GM23248 (cell line): ENCODE results near the gene PIP. TPM values are rescaled to one million over a fixed set of nuclear protein-coding genes. Genes with fewer than 3 reads are reported as not detected.

Source experiments
- DNase-seq: peaks from one replicate; pipeline ENCODE4 v3.0.0-alpha.2; 2015
- H2AFZ ChIP-seq: fragments of 200-600 bp; sonication (generic); 2 replicates; pipeline ENCODE4 v1.6.1; 2016; ENCODE audit warnings: antibody characterized with exemption
- H3F3A ChIP-seq: fragments of 200-600 bp; sonication (generic); 2 replicates; pipeline ENCODE4 v1.6.1; 2016; ENCODE audit warnings: mild to moderate bottlenecking, antibody characterized with exemption, mixed run types; ENCODE audit not compliant: insufficient read depth
- H3K27ac ChIP-seq: fragments of 200-600 bp; sonication (generic); 2 replicates; pipeline ENCODE4 v1.5.1; 2016; ENCODE audit warnings: mild to moderate bottlenecking
- H3K27me3 ChIP-seq: fragments of 200-600 bp; sonication (generic); replicated peaks from 2 replicates; pipeline ENCODE4 v1.6.1; 2016; ENCODE audit warnings: mild to moderate bottlenecking; ENCODE audit not compliant: insufficient read depth
- H3K36me3 ChIP-seq: fragments of 200-600 bp; sonication (generic); 2 replicates; pipeline ENCODE4 v1.6.1; 2016; ENCODE audit warnings: low read depth, mild to moderate bottlenecking
- H3K4me1 ChIP-seq: fragments of 200-600 bp; sonication (generic); 2 replicates; pipeline ENCODE4 v1.6.1; 2016; ENCODE audit warnings: mild to moderate bottlenecking; ENCODE audit not compliant: insufficient read depth
- H3K4me2 ChIP-seq: fragments of 200-600 bp; sonication (generic); one replicate; pipeline ENCODE4 v1.6.1; 2016; ENCODE audit warnings: mild to moderate bottlenecking; ENCODE audit not compliant: unreplicated experiment
- H3K4me3 ChIP-seq: fragments of 200-600 bp; sonication (generic); 2 replicates; pipeline ENCODE4 v1.5.1; 2016; ENCODE audit warnings: mild to moderate bottlenecking
- H3K79me2 ChIP-seq: fragments of 200-600 bp; sonication (generic); 2 replicates; pipeline ENCODE4 v1.6.1; 2016; ENCODE audit warnings: mild to moderate bottlenecking; ENCODE audit not compliant: insufficient read depth
- H3K9ac ChIP-seq: fragments of 200-600 bp; sonication (generic); 2 replicates; pipeline ENCODE4 v1.6.1; 2016; ENCODE audit warnings: mild to moderate bottlenecking
- H3K9me2 ChIP-seq: fragments of 200-600 bp; sonication (generic); 2 replicates; pipeline ENCODE4 v1.6.1; 2016; ENCODE audit warnings: mixed run types, mild to moderate bottlenecking, moderate library complexity; ENCODE audit not compliant: insufficient read depth
- H3K9me3 ChIP-seq: fragments of 200-600 bp; sonication (generic); one replicate; pipeline ENCODE4 v1.6.1; 2017; ENCODE audit warnings: low read depth
- H4K20me1 ChIP-seq: fragments of 200-600 bp; sonication (generic); 2 replicates; pipeline ENCODE4 v1.6.0; 2016; ENCODE audit not compliant: insufficient read depth
- EZH2 ChIP-seq: fragments of 200-600 bp; sonication (generic); IDR thresholded peaks from 2 replicates; pipeline ENCODE4 v1.6.1; 2018; ENCODE audit warnings: antibody characterized with exemption, mild to moderate bottlenecking; ENCODE audit not compliant: insufficient read depth, poor library complexity, severe bottlenecking
- EZH2phosphoT487 ChIP-seq: fragments of 200-600 bp; sonication (generic); IDR thresholded peaks from 2 replicates; pipeline ENCODE4 v1.6.1; 2018; ENCODE audit warnings: antibody characterized with exemption, moderate library complexity, mild to moderate bottlenecking, low read depth; ENCODE audit not compliant: insufficient read depth
- whole genome bisulfite sequencing, 2 experiments: methylation state at CpG; one replicate each; pipeline ENCODE4 v1.1.6; 2015 to 2017; ENCODE audit warnings: low lambda C conversion rate in 2 of 2, low coverage in 1 of 2; ENCODE audit errors: missing lambda C conversion rate in 2 of 2; 5-methylcytosine and 5-hydroxymethylcytosine counted together
- in situ Hi-C: fragments of 300-500 bp; cut with MboI; formaldehyde crosslinking; loops from 2 replicates; pipeline ENCODE4 v1.15.0; 2020
- polyA plus RNA-seq: library from polyadenylated mRNA; unstranded; fragments of >200 nt; fragmentation: Nextera tagmentation; extraction: Ambion mirVana; gene quantifications from 2 replicates; pipeline ENCODE4 v1.2.1, GENCODE V29; 2016
- total RNA-seq: library from RNA; depleted of rRNA; stranded (reverse); fragments of >200 nt; shearing (Covaris generic); gene quantifications from 2 replicates; pipeline ENCODE4 v1.2.3, GENCODE V29; 2014

Gene PIP
- total and polyA plus RNA-seq, 2 experiments from 2014 or later = not detected

DNA sequence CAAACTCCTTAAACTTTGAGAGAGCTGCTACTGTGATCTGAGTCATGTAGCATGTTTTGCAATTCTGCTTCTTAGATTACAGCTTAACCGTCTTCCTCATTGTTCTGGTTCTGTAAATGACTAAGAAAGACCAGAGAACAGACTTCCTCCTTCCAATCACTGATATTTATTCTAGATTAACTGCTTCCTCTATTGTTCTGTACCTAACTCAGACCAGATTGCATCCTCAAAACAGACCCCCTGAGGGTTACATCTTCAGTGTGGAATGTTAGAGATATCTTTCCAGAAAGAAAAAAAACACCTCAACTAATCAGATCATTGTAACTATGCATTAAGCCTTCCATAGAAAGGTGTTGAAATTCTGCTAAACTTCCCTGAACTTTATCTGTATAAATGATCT, 5.7 kb upstream of the PIP start:
- no peaks in the 10 kb centered on the region for H3K9me2 ChIP-seq
- H3K9ac ChIP-seq = no peak overlapping the region
- H2AFZ ChIP-seq = no peak overlapping the region
- DNase-seq = peak; percentile 48
- no peak for TF ChIP-seq EZH2phosphoT487
- no peak for TF ChIP-seq EZH2
- H3K4me3 ChIP-seq = no peak overlapping the region
- no peaks in the 10 kb centered on the region for H3K36me3 ChIP-seq
- H3K27me3 ChIP-seq = no peaks in the 10 kb centered on the region
- in situ Hi-C loops = no loop called here
- H4K20me1 ChIP-seq = no peaks in the 10 kb centered on the region
- H3K79me2 ChIP-seq = no peaks in the 10 kb centered on the region
- no peaks in the 10 kb centered on the region for H3K9me3 ChIP-seq
- no peak overlapping the region for H3K27ac ChIP-seq
- H3F3A ChIP-seq = 0 out of 2 replicates have a peak, but pooled peaks cover 5% of the 10 kb centered on the region
- WGBS, 2 experiments = 0 to 7% methylated on average over 1 of the region's 1 CpG
- H3K4me2 ChIP-seq = no peak overlapping the region
- no peaks in the 10 kb centered on the region for H3K4me1 ChIP-seq

DNA sequence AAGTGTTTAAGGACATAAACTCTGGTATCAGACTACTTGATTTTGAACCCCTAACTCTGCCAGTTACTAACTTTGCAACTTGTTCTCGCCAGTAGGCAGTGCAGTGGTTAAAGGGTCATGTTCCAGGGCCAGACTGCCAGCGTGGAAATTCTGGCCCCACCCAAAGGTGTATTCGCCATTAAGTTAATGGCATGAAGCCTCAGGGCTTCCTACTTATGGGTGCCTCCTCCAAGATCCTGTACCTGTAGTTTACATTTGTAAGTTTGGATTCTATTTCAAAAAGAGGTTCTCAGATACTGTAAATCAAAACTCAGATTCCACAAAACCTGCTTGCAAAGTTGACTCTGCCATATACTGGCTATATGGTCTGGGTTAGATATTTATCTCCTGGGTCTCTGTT, 2.8 kb upstream of the PIP start:
- in situ Hi-C loops = no loop called here
- WGBS, 2 experiments = 16 to 28% methylated on average over 3 of the region's 3 CpGs
- H3K9me2 ChIP-seq = no peaks in the 10 kb centered on the region
- no peak overlapping the region for H3K27ac ChIP-seq
- H3K4me3 ChIP-seq = no peak overlapping the region
- H3K79me2 ChIP-seq = no peaks in the 10 kb centered on the region
- H3K4me1 ChIP-seq = no peaks in the 10 kb centered on the region
- H3K27me3 ChIP-seq = no peaks in the 10 kb centered on the region
- no peak overlapping the region for H3K9ac ChIP-seq
- no peaks in the 10 kb centered on the region for H3K9me3 ChIP-seq
- TF ChIP-seq EZH2 (no peak), EZH2phosphoT487 (no peak)
- H2AFZ ChIP-seq = no peak overlapping the region
- DNase-seq = no peak
- no peaks in the 10 kb centered on the region for H3K36me3 ChIP-seq
- 0 out of 2 replicates have a peak, but pooled peaks cover 5% of the 10 kb centered on the region for H3F3A ChIP-seq
- H3K4me2 ChIP-seq = no peak overlapping the region
- no peaks in the 10 kb centered on the region for H4K20me1 ChIP-seq

DNA sequence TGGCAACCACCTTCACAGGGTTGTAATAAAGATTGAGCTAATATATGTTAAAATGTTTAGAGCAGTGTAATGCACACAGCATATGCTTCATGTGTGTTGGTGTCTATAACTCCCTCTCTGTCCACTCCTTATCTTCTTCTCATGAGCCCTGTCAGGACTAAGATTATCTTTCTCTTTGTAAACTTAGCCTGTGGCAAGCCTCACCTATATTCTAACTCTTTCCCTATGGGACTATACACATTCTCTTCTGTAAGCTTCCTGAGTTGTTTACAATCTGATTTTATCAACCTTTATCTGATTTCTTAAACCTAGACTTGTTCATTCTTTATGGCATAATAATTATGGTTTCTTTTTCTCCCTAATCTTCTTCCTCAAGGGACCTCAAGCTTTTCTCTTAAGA, 2.4 kb upstream of the PIP start:
- Histone ChIP-seq H2AFZ (no peak overlapping the region), H3K36me3 (no peaks in the 10 kb centered on the region)

GRCh38 chr7:143130541-143130940, 1.3 kb upstream of the PIP start:
- H3K4me3 ChIP-seq = no peak overlapping the region
- no peaks in the 10 kb centered on the region for H3K36me3 ChIP-seq
- TF ChIP-seq EZH2phosphoT487 = no peak
- no peak for TF ChIP-seq EZH2
- no peak overlapping the region for H2AFZ ChIP-seq
- no peaks in the 10 kb centered on the region for H3K9me2 ChIP-seq
- in situ Hi-C loops = no loop called here
- DNase-seq = no peak
- no peaks in the 10 kb centered on the region for H3K27me3 ChIP-seq
- no peak overlapping the region for H3K27ac ChIP-seq
- H4K20me1 ChIP-seq = no peaks in the 10 kb centered on the region
- no peaks in the 10 kb centered on the region for H3K9me3 ChIP-seq
- no peaks in the 10 kb centered on the region for H3K4me1 ChIP-seq
- no peak overlapping the region for H3K9ac ChIP-seq
- no peaks in the 10 kb centered on the region for H3K79me2 ChIP-seq
- H3F3A ChIP-seq = 0 out of 2 replicates have a peak, but pooled peaks cover 4% of the 10 kb centered on the region
- H3K4me2 ChIP-seq = no peak overlapping the region

More for the DNA sequence above, 2.4 kb upstream of the PIP start:
- H3K79me2 ChIP-seq = no peaks in the 10 kb centered on the region
- no peaks in the 10 kb centered on the region for H3K9me2 ChIP-seq
- no peaks in the 10 kb centered on the region for H3K9me3 ChIP-seq
- 0 out of 2 replicates have a peak, but pooled peaks cover 5% of the 10 kb centered on the region for H3F3A ChIP-seq
- no peak overlapping the region for H3K9ac ChIP-seq
- H3K4me1 ChIP-seq = no peaks in the 10 kb centered on the region
- no peak for TF ChIP-seq EZH2phosphoT487
- no peak for TF ChIP-seq EZH2
- H3K4me2 ChIP-seq = no peak overlapping the region
- no peak overlapping the region for H3K27ac ChIP-seq
- H4K20me1 ChIP-seq = no peaks in the 10 kb centered on the region
- in situ Hi-C loops = no loop called here
- no peak overlapping the region for H3K4me3 ChIP-seq
- DNase-seq = no peak
- H3K27me3 ChIP-seq = no peaks in the 10 kb centered on the region

GRCh38 chr7:143147070-143147469, 15.2 kb downstream of the PIP start:
- Histone ChIP-seq H4K20me1 (no peaks in the 10 kb centered on the region), H3K27ac (no peak overlapping the region), H3F3A (no peaks in the 10 kb centered on the region), H3K27me3 (no peaks in the 10 kb centered on the region), H3K9me2 (no peaks in the 10 kb centered on the region), H3K9me3 (no peaks in the 10 kb centered on the region), H3K36me3 (no peaks in the 10 kb centered on the region), H3K9ac (no peak overlapping the region), H3K4me1 (no peaks in the 10 kb centered on the region), H3K4me3 (no peak overlapping the region), H2AFZ (no peak overlapping the region), H3K4me2 (no peak overlapping the region), H3K79me2 (no peaks in the 10 kb centered on the region)
- DNase-seq = no peak
- in situ Hi-C loops = no loop called here
- TF ChIP-seq EZH2phosphoT487 (no peak), EZH2 (no peak)
